NK-92 (cell line): ENCODE measurements around the gene USE1.
A peak's percentile ranks its signal among the peaks of the same experiment; 100 is the strongest.

Experiments used
- DNase-seq: peaks from one replicate; lab custom pipeline; 2025; ENCODE audit not compliant: unreplicated experiment; lab: John Stamatoyannopoulos, UW

The USE1 gene

DNA sequence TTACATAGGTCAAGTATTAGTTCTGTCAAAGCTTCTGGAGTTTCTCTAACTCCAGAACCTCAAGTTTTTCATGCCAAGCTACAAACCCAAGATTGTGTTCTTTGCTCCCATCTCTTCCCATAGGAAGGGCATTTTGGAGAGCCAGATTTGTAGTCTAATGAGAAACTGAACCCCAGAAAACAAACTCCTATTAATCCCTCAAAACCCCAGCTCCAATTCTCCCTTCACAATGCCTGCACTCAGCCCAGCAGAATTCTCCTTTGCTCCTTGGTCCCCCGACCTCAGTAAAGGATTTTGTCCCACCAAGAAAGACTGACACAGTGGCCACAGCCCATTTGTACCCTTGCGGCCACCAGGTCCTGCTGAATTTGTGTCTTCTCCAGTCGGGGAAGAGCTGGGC lies 41.0 kb downstream of the USE1 start:
- no peak for DNase-seq

DNA sequence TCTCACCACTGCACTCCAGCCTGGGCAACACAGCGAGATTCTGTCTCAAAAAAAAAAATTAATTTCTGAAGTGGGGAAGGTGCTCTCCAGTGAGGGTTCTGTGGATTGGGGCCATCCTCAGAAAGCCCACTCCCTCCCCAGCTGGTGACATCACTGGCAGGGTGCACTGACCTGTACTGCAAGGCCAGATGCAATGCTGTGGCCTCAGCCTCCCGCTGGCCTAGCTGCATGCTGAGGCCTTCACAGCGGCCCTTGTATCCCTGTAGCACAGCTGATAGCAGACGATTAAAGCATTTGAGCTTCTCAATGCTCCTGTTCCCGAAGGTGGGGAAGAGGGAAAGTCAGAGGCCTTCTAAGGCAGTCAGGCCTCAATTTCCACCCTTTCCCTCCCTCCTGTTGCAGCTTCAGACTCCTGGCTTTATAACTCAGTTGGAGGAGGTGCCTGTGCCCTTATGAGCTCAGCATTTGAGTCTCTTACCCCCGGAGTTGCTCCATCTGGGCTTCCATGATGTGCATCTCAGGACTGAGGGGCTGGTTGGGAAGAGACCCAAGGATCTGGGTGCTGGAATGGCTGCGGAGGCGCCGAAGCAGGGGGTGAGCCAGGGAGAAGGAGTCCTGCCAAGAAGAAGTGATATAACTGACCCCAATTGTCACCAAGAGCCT lies 44.1 kb downstream of the USE1 start:
- no peak for DNase-seq

DNA sequence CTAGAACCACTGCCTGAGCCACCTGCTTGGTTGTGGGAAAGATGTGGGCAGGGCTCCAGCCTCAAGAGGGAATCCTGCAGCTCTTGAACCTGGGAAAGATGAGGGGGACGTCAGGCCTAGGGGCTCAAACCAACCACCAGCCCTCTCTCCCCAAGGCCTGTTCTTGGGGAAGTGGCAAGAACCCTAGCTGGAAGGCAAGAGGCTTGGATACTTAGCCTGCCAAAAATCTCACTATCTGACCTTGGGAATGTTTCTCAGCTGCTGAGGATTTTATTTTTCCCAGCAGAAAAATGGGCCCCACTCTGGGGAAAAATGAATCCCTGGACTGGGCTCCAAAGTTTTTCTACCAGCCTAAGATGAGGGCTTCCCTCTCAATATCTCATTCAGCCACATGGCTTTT lies 44.8 kb downstream of the USE1 start:
- no peak for DNase-seq

DNA sequence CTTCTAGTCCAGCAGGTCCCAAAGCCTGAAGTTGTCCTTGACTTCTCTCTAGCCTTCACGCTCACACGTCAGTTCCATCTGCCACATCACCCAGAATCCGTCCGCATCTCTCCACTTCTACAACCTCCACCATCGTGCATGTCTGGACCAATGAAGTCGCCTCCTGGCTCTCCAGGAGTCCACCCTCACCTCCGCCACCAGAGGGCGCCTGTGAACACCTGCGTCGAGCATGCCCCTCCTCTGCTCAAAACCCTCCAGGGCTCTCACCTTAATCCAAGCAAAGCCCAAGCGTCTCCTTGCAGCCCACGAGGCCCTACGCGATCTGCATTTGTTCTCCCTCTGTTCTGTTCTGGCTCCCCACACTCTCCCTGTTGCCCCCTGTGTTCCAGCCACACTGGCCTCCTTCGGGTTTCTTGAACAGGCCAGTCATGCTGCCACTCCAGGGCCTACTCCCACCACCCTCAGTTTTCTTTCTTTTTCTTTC lies 45.7 kb downstream of the USE1 start:
- DNase-seq: peak; percentile 68

DNA sequence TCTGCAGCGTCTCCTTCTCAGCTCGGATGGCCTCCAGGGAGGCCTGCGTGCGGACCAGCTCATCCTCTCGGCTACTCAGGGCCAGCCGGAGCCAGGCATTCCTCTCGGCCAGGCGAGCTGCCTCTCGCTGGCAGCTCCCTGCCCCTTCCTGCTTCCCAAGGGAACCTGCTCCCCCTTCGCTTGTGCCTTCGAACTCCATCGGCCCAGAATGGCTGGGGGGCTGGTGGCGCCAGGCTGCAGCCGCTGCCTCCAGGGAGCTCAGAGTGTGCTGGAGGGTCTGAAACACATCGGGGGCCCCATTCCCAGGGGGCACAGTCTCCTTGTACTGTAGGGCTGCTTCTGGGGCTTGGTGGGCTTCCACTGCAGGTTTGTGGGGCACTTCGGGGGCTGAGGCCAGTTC lies 47.4 kb downstream of the USE1 start:
- DNase-seq: no peak

DNA sequence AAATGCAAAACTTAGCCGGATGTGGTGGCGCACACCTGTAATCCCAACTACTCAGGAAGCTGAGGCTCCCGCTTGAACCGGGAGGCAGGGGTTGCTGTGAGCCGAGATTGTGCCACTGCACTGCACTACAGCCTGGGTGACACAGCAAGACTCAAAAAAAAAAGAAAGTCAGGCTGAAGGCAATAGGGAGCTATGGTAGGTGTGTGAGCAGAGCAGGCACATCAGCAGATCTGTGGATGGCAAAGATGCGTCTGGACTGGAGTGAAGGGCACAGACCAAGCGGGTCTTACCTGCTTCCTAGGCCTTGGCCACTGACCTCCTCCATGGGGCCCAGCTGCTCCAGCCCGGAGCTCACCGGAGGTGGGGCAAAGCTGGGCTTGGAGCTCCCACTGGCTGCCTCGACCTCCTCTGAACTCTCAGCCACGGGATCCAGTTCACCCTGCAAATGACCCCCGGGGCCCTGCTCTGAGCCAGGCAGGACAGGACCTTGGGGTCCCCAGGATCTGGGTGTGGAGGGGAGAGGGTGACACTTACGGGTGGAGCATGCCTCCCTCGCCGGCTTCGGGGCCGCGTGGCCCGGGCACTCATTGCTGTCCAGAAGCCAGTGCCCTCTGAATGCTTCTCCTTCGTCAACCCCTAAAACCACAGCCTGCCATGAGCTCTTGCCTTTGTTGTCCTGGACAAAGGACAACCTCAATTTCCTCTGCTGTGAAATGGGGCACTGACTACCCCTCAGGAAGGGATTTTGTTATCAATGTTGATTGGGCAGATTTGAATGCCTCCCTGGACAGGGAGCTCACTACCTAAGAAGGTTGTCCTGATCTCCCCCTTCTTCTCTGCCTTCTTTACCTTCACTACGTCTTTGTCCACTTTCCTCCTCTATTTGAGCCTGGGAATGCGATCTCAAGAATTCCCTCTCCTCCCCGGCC lies 48.8 kb downstream of the USE1 start:
- no peak for DNase-seq

DNA sequence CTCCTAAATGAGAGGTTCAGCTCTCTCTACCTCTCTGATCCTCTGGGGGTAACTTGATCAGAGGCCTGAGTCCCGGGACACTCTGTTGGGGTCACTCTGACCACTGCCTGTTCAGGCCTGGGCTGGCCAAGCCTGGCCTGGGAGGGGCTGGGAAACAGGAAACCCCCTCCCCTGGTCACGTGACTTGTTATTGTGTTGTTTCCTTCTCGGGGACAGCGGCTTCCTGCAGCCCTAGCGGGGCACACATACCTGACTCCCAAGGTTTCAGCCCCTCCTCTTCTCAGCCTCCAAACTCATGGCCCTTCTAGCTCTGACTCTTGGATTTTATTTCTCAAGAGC lies 49.5 kb downstream of the USE1 start, which contains the start of gene USHBP1:
USHBP1 (minus strand) TSS at position 105 of the 339 bp plus-strand sequence. CDS start 446 bp downstream, outside the sequence.
- no peak for DNase-seq

DNA sequence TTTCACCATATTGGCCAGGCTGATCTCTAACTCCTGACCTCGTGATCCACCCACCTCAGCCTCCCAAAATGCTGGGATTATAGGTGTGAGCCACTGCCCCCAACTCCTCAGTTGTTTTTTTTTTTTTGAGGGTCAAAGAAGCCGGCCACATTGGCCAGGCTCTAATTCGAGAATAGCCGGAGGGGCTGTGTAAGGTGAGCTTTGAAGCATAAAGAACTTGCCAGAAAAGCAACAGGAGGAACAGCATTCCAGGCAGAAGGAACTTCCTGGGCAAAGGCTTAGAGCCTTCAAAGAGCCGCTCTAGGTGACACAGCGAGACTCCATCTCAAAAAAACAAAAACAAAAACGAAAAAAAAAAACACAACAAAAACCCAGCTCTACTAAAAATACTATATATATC lies 50.9 kb downstream of the USE1 start:
- no peak for DNase-seq

DNA sequence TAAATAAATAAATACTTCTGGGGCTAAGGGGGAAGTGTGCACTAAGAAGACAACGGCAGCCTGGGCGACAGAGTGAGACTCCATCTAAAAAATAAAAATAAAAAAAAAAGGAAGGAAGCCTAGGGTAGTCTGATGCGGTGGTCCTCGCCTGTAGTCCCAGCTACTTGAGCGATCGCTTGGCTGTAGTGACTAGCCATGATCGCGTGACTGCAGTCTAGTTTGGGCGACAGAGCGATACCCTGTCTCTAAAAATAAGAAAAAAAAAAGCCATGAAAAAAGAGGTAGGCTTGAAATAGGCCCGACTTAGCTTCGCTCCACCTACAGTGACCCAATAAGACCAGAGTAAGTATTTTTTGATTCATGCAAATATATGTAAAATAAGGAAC lies 51.4 kb downstream of the USE1 start:
- no peak for DNase-seq

DNA sequence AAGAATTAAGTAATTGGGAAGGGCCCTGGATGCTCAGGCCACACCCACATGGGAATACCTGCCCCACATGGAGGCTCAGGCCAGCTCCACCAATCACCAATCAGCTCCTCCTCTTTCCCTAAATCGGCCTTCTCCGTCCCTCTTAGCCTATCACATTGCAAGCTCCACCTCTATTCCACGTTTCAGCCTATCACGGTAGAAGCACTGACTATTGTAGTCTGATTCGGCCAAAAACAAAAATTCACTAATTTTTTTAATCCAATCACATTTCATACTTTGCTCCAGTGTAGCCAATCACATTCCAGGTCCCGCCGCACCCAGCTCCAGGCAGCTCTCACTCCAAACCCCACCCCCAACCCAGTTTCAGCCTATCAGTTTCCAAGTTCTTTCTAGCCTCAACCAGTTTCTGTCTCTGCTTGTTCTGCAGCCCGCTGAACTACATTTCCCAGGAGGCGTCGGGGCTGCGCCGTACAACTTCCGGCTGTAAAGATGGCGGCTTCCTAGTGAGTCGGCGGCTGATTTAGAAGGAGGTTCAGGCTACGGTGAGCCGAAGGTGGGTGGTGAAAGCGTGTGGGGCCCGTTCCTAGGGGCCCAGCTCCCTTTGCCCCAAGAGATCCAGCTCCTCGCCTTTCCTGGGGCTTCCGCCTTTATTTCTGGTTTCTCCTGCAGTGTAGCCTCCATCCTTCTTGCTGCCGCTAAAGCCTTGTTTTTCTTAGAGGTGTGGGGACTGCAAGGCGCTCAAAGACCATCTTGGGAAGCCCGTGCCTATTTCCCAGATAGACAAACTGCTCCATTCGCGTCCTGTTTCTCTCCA lies 52.0 kb downstream of the USE1 start, which contains the start of gene BABAM1:
BABAM1 (plus strand) TSS at position 469 of the 814 bp plus-strand sequence. CDS start 1,364 bp downstream, outside the sequence.
- peak; percentile 76 for DNase-seq

DNA sequence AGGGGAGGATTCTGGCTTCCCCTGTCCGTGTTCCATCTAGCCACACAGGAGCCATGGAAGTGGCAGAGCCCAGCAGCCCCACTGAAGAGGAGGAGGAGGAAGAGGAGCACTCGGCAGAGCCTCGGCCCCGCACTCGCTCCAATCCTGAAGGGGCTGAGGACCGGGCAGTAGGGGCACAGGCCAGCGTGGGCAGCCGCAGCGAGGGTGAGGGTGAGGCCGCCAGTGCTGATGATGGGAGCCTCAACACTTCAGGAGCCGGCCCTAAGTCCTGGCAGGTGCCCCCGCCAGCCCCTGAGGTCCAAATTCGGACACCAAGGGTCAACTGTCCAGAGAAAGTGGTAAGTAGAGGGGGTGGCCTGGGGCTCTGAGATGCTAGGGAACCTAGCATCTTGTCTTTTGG lies 53.6 kb downstream of the USE1 start:
- DNase-seq: no peak
